Prostate gland (tissue), 1 donor: ENCODE measurements around the gene CPLANE1.

Experiments
- POLR2A ChIP-seq: fragments of 450-650 bp; IDR thresholded peaks from one replicate; pipeline ENCODE4 v1.6.1; 2016; ENCODE audit warnings: antibody characterized with exemption, mild to moderate bottlenecking
- POLR2AphosphoS5 ChIP-seq: sonication (generic); formaldehyde crosslinking; IDR thresholded peaks from one replicate; pipeline ENCODE4 v1.6.1; 2017; ENCODE audit warnings: antibody characterized with exemption

DNA sequence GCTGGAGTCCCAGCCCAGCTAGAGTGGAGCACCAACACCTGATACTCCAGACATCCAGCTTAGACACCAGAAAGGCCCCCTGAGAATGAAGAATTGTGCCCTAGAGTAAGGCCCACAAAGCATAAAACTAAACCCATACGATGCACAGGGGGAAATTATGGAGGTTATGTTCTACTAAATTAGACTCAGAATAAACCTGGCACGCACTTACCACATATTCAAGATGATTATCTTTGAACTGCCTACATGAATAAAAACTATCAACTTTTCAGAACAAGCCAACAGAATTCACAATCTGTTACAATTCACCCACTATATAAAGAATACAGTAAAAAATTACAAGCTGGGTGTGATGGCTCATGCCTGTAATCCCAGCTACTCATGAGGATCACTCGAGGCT is 168.5 kb downstream of the CPLANE1 start:
- TF ChIP-seq POLR2AphosphoS5 (no peak), POLR2A (no peak)
